IMR-90 (cell line): ENCODE results near the gene EIF3K. TPM values are rescaled to one million over a fixed set of nuclear protein-coding genes. Genes with fewer than 3 reads are reported as not detected.

Source experiments
- ATAC-seq: fragments of 200-7000 bp; cut with Tn5 transposase; 2 replicates; pipeline ENCODE4 v1.9.1; 2020; ENCODE audit warnings: low read depth, mild to moderate bottlenecking, moderate library complexity
- BruUV-seq: library from RNA; stranded (reverse); fragments of 400-500 nt; replicated peaks from 2 replicates; lab custom pipeline; 2021; lab: Mats Ljungman, UMichigan
- CTCF ChIA-PET: fragments of 300-600 bp; formaldehyde crosslinking; extraction: SDS; loops from one replicate; lab custom pipeline; 2021; ENCODE audit warnings: antibody characterized with exemption; lab: Yijun Ruan, JAX
- POLR2A ChIA-PET: fragments of 300-600 bp; sonication (Branson Sonifier 250); formaldehyde crosslinking; loops from one replicate; lab custom pipeline; 2022; ENCODE audit warnings: antibody characterized with exemption; ENCODE audit not compliant: unreplicated experiment; lab: Charles Lee
- DNase-seq: peaks from one replicate; pipeline ENCODE4 v3.0.0; 2013
- H2AFZ ChIP-seq: replicated peaks from 2 replicates; pipeline ENCODE3; 2013; ENCODE audit warnings: low read length, mild to moderate bottlenecking; ENCODE audit not compliant: poor library complexity
- H2AK5ac ChIP-seq: 2 replicates; pipeline ENCODE4 v1.6.1; 2013; ENCODE audit warnings: low read depth, low read length, inconsistent platforms
- H2AK9ac ChIP-seq: replicated peaks from 2 replicates; pipeline ENCODE3; 2013; ENCODE audit warnings: mild to moderate bottlenecking, low read depth, low read length, moderate library complexity; ENCODE audit not compliant: poor library complexity
- H2BK120ac ChIP-seq: 2 replicates; pipeline ENCODE4 v1.6.1; 2013; ENCODE audit warnings: low read depth, low read length, inconsistent platforms
- H2BK15ac ChIP-seq: 3 replicates; pipeline ENCODE4 v1.6.1; 2013; ENCODE audit warnings: low read depth, low read length, inconsistent platforms
- H2BK20ac ChIP-seq: 2 replicates; pipeline ENCODE4 v1.6.1; 2013; ENCODE audit warnings: low read depth, mild to moderate bottlenecking, inconsistent platforms, low read length, moderate library complexity
- H2BK5ac ChIP-seq: 2 replicates; pipeline ENCODE4 v1.6.1; 2013; ENCODE audit warnings: mild to moderate bottlenecking, low read depth, low read length, inconsistent platforms; ENCODE audit not compliant: poor library complexity, severe bottlenecking
- H3K14ac ChIP-seq: replicated peaks from 2 replicates; pipeline ENCODE4 v1.6.1; 2013; ENCODE audit warnings: low read depth, low read length, inconsistent platforms
- H3K18ac ChIP-seq: 2 replicates; pipeline ENCODE4 v1.6.1; 2013; ENCODE audit warnings: low read depth, low read length, control low read depth
- H3K23ac ChIP-seq: 2 replicates; pipeline ENCODE4 v1.6.1; 2013; ENCODE audit warnings: low read depth, low read length, inconsistent platforms
- H3K27ac ChIP-seq: 2 replicates; pipeline ENCODE4 v1.5.1; 2013; ENCODE audit warnings: mild to moderate bottlenecking, control low read depth, low read length; ENCODE audit not compliant: insufficient read depth
- H3K27me3 ChIP-seq: 2 replicates; pipeline ENCODE4 v1.6.1; 2013; ENCODE audit warnings: low read length; ENCODE audit not compliant: control insufficient read depth, insufficient read depth
- H3K36me3 ChIP-seq: 2 replicates; pipeline ENCODE4 v1.6.1; 2013; ENCODE audit warnings: low read length, mixed read lengths; ENCODE audit not compliant: control insufficient read depth, insufficient read depth
- H3K4ac ChIP-seq: 2 replicates; pipeline ENCODE4 v1.6.1; 2013; ENCODE audit warnings: low read depth, low read length, inconsistent platforms
- H3K4me1 ChIP-seq: 2 replicates; pipeline ENCODE4 v1.6.1; 2013; ENCODE audit warnings: low read length, mixed read lengths; ENCODE audit not compliant: control insufficient read depth, insufficient read depth
- H3K4me2 ChIP-seq: 2 replicates; pipeline ENCODE4 v1.6.1; 2013; ENCODE audit warnings: low read depth, mild to moderate bottlenecking, control low read depth, low read length, moderate library complexity
- H3K4me3 ChIP-seq: 2 replicates; pipeline ENCODE4 v1.5.1; 2013; ENCODE audit warnings: low read depth, mild to moderate bottlenecking, control low read depth, low read length, moderate library complexity; ENCODE audit not compliant: insufficient read depth
- H3K56ac ChIP-seq: 2 replicates; pipeline ENCODE4 v1.6.1; 2013; ENCODE audit warnings: low read length, inconsistent platforms; ENCODE audit not compliant: insufficient read depth; ENCODE audit errors: extremely low read depth
- H3K79me1 ChIP-seq, 2 experiments: 2 replicates each; pipeline ENCODE4 v1.6.1; 2013; ENCODE audit warnings: low read length in 2 of 2, inconsistent platforms in 1 of 2, low read depth in 1 of 2
- H3K9ac ChIP-seq: 2 replicates; pipeline ENCODE4 v1.6.1; 2013; ENCODE audit warnings: low read depth, low read length, control low read depth
- H3K9me1 ChIP-seq: 2 replicates; pipeline ENCODE4 v1.6.1; 2013; ENCODE audit warnings: low read length, inconsistent platforms; ENCODE audit not compliant: insufficient read depth
- H3K9me3 ChIP-seq: 2 replicates; pipeline ENCODE4 v1.6.1; 2013; ENCODE audit warnings: low read length; ENCODE audit not compliant: control insufficient read depth, insufficient read depth
- H4K20me1 ChIP-seq: 2 replicates; pipeline ENCODE4 v1.6.1; 2013; ENCODE audit warnings: low read length, inconsistent platforms; ENCODE audit not compliant: insufficient read depth
- H4K5ac ChIP-seq: 2 replicates; pipeline ENCODE4 v1.6.1; 2013; ENCODE audit warnings: mild to moderate bottlenecking, low read depth, low read length, control low read depth
- H4K8ac ChIP-seq, 2 experiments: 2 replicates each; pipeline ENCODE4 v1.6.1; 2013; ENCODE audit warnings: low read depth in 2 of 2, low read length in 2 of 2, control low read depth in 1 of 2, inconsistent platforms in 1 of 2
- H4K91ac ChIP-seq: 2 replicates; pipeline ENCODE4 v1.6.1; 2013; ENCODE audit warnings: low read depth, low read length, inconsistent platforms; ENCODE audit not compliant: insufficient read depth
- BHLHE40 ChIP-seq: fragments of 150-350 bp; IDR thresholded peaks from 2 replicates; pipeline ENCODE4 v1.6.1; 2016; ENCODE audit warnings: mild to moderate bottlenecking, low read depth, low read length
- CEBPB ChIP-seq: IDR thresholded peaks from 2 replicates; pipeline ENCODE4 v1.6.1; 2012; ENCODE audit warnings: low read depth, low read length, improper control_type of control experiment
- CHD1 ChIP-seq: IDR thresholded peaks from 2 replicates; pipeline ENCODE4 v1.6.1; 2012; ENCODE audit warnings: low read depth, low read length, improper control_type of control experiment
- ELK1 ChIP-seq: fragments of 150-350 bp; IDR thresholded peaks from 2 replicates; pipeline ENCODE4 v1.6.1; 2016; ENCODE audit warnings: low read depth, mild to moderate bottlenecking, low read length, moderate library complexity, borderline replicate concordance
- FOS ChIP-seq: fragments of 150-350 bp; IDR thresholded peaks from 2 replicates; pipeline ENCODE4 v1.6.1; 2016; ENCODE audit warnings: low read depth, low read length
- MAFK ChIP-seq: IDR thresholded peaks from 2 replicates; pipeline ENCODE4 v1.6.1; 2012; ENCODE audit warnings: low read depth, low read length, improper control_type of control experiment
- MXI1 ChIP-seq: IDR thresholded peaks from 2 replicates; pipeline ENCODE4 v1.6.1; 2012; ENCODE audit warnings: low read depth, mild to moderate bottlenecking, low read length, moderate library complexity, borderline replicate concordance
- NFE2L2 ChIP-seq: fragments of 150-350 bp; IDR thresholded peaks from 2 replicates; pipeline ENCODE4 v1.6.1; 2016; ENCODE audit warnings: low read depth, mild to moderate bottlenecking, low read length
- POLR2A ChIP-seq: IDR thresholded peaks from 2 replicates; pipeline ENCODE4 v1.6.1; 2012; ENCODE audit warnings: mild to moderate bottlenecking, low read depth, low read length
- RAD21 ChIP-seq: IDR thresholded peaks from 2 replicates; pipeline ENCODE4 v1.6.1; 2012; ENCODE audit warnings: low read length, improper control_type of control experiment
- RFX5 ChIP-seq: IDR thresholded peaks from 2 replicates; pipeline ENCODE4 v1.8.0; 2012; ENCODE audit warnings: low read depth, mild to moderate bottlenecking, low read length, moderate library complexity
- SMC3 ChIP-seq: fragments of 150-350 bp; IDR thresholded peaks from 2 replicates; pipeline ENCODE4 v1.6.1; 2016; ENCODE audit warnings: low read depth, mild to moderate bottlenecking, antibody characterized with exemption, low read length, moderate library complexity
- WGBS, 2 experiments: methylation state at CpG; one replicate each; pipeline versions ENCODE4 v1.1.5 to v1.1.7; 2013; ENCODE audit warnings: missing lambda C conversion rate in 2 of 2; ENCODE audit not compliant: insufficient read length in 1 of 2; ENCODE audit errors: extremely low coverage in 2 of 2; 5-methylcytosine and 5-hydroxymethylcytosine counted together
- dilution Hi-C: fragments of 300-500 bp; cut with HindIII; formaldehyde crosslinking; loops from one replicate; pipeline ENCODE4 v1.14.3; 2018; ENCODE audit warnings: low sequenced_read_pairs; ENCODE audit not compliant: unreplicated experiment
- in situ Hi-C: fragments of 300-500 bp; cut with MboI; formaldehyde crosslinking; loops from 3 replicates; pipeline ENCODE4 v1.14.3; 2019; ENCODE audit warnings: low sequenced_read_pairs, inconsistent platforms, mixed read lengths
- intact Hi-C: fragments of 100-400 bp; cut with micrococcal nuclease; formaldehyde crosslinking; loops from 2 replicates; pipeline ENCODE4 v1.10.0; 2022
- polyA plus RNA-seq, 3 experiments: library from polyadenylated mRNA; depleted of rRNA; stranded (reverse); fragments of >200 nt; gene quantifications; 2 replicates each; pipeline ENCODE4 v1.2.3, GENCODE V29; 2012; ENCODE audit warnings: low replicate concordance in 1 of 3
- total RNA-seq: library from RNA; depleted of rRNA; stranded (reverse); fragments of >200 nt; gene quantifications from 2 replicates; pipeline ENCODE4 v1.2.3, GENCODE V29; 2012
- TF ChIP-seq, protein P1 (sequence below): conservative IDR thresholded peaks from 2 replicates; pipeline ENCODE4 v1.5.1; 2012; ENCODE audit warnings: mild to moderate bottlenecking, low read depth, low read length, improper control_type of control experiment
- TF ChIP-seq, protein P2 (sequence below): fragments of 150-350 bp; IDR thresholded peaks from 2 replicates; pipeline ENCODE4 v1.6.1; 2017; ENCODE audit warnings: mild to moderate bottlenecking, antibody characterized with exemption, low read length, low read depth

Gene EIF3K
- total and polyA plus RNA-seq, 2 of the 4 experiments (the other 2 are of a cell fraction), result 575 to 1,137 TPM

DNA sequence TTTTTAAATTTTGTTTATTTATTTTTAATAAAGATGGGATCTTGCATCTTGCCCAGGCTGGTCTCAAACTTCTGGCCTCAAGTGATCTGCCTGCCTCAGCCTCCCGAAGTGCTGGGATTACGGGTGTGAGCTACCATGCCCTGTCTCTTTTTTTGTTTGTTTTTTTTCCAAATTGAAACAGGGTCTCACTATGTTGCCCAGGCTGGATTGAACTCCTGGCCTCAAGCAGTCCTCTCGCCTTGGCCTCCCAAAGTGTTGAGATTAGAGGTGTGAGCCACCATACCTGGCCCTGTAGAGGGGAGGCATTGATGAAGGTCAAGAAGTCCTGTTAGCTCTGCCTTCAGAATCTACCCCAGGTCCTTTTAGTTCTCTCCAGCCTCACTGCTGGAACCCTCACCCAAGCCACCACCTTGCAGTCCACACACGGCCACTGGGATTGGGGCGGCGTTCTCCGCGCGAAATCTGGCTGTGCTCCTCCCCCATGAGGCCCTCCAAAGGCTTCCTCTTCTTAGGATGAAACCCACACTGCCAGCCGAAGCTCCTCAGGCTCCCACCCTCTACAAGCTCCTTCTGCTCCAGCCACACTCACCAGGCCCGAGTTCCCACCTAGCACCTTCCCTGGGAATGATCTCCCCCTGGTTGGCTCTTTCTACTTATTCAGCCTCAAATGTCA, 63.3 kb downstream of the EIF3K start:
- peak overlapping the region; percentile 95 for H2AK5ac ChIP-seq
- H4K8ac ChIP-seq, result peak overlapping the region; percentile 37 to 95; a peak in 3 of 4 replicates
- no peak overlapping the region for H2AFZ ChIP-seq
- peaks cover 55% of the 10 kb centered on the region for H3K4me1 ChIP-seq
- DNase-seq, result no peak
- H3K4ac ChIP-seq, result peak overlapping the region; percentile 96
- peaks cover 8 to 84% of the 10 kb centered on the region in 2 experiments for H3K79me1 ChIP-seq
- H2BK15ac ChIP-seq, result peak overlapping the region; percentile 21; the same call in 2 of the 3 replicates
- BruUV-seq, result no TSS peak
- no peak overlapping the region for H3K56ac ChIP-seq
- H2BK5ac ChIP-seq, result peak overlapping the region; percentile 97
- H2BK120ac ChIP-seq, result peak overlapping the region; percentile 94
- no peak overlapping the region for H3K9ac ChIP-seq
- intact Hi-C loops, result no loop called here
- ChIA-PET CTCF (interaction anchor here (1.3 kb wide), 1 partner anchor 23 kb away, joined by 4 read pairs; no protein-coding TSS in a partner anchor), POLR2A (no interaction called here)
- H3K36me3 ChIP-seq, result peaks cover 12% of the 10 kb centered on the region
- H3K4me3 ChIP-seq, result no peak overlapping the region
- H3K4me2 ChIP-seq, result no peak overlapping the region
- H3K27ac ChIP-seq, result peak overlapping the region; percentile 85
- 98% methylated on average over 7 of the region's 11 CpGs; no CpG with 5 or more reads in 1 of the 2 experiments for WGBS, 2 experiments
- ATAC-seq, result no peak
- peak overlapping the region; percentile 10 for H3K14ac ChIP-seq
- in situ Hi-C loops, result no loop called here
- H2AK9ac ChIP-seq, result no peak overlapping the region
- H4K91ac ChIP-seq, result peak overlapping the region; percentile 84
- no peak for TF ChIP-seq POLR2A
- TF ChIP-seq FOS, result no peak
- no peak for TF ChIP-seq RAD21
- TF ChIP-seq CHD1, result no peak
- TF ChIP-seq MXI1, result no peak
- TF ChIP-seq CEBPB, result no peak
- TF ChIP-seq BHLHE40, result no peak
- TF ChIP-seq ELK1, result no peak
- TF ChIP-seq MAFK, result no peak
- TF ChIP-seq, protein P1, sequence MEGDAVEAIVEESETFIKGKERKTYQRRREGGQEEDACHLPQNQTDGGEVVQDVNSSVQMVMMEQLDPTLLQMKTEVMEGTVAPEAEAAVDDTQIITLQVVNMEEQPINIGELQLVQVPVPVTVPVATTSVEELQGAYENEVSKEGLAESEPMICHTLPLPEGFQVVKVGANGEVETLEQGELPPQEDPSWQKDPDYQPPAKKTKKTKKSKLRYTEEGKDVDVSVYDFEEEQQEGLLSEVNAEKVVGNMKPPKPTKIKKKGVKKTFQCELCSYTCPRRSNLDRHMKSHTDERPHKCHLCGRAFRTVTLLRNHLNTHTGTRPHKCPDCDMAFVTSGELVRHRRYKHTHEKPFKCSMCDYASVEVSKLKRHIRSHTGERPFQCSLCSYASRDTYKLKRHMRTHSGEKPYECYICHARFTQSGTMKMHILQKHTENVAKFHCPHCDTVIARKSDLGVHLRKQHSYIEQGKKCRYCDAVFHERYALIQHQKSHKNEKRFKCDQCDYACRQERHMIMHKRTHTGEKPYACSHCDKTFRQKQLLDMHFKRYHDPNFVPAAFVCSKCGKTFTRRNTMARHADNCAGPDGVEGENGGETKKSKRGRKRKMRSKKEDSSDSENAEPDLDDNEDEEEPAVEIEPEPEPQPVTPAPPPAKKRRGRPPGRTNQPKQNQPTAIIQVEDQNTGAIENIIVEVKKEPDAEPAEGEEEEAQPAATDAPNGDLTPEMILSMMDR, result no peak
- TF ChIP-seq, protein P2, sequence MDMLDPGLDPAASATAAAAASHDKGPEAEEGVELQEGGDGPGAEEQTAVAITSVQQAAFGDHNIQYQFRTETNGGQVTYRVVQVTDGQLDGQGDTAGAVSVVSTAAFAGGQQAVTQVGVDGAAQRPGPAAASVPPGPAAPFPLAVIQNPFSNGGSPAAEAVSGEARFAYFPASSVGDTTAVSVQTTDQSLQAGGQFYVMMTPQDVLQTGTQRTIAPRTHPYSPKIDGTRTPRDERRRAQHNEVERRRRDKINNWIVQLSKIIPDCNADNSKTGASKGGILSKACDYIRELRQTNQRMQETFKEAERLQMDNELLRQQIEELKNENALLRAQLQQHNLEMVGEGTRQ, result no peak
- TF ChIP-seq NFE2L2, result no peak
- TF ChIP-seq SMC3, result no peak
- TF ChIP-seq RFX5, result no peak
- H3K9me1 ChIP-seq, result peaks cover 47% of the 10 kb centered on the region
- H4K20me1 ChIP-seq, result peaks cover 66% of the 10 kb centered on the region
- peak overlapping the region; percentile 87; the same call in 1 of the 2 replicates for H2BK20ac ChIP-seq
- H4K5ac ChIP-seq, result no peak overlapping the region; the same call in 1 of the 2 replicates
- dilution Hi-C loops, result no loop called here
- H3K9me3 ChIP-seq, result no peaks in the 10 kb centered on the region
- H3K18ac ChIP-seq, result 0 out of 2 replicates have a peak overlapping the region, but pooled peaks have one; percentile 35
- H3K27me3 ChIP-seq, result no peaks in the 10 kb centered on the region
- peak overlapping the region; percentile 33; the same call in 1 of the 2 replicates for H3K23ac ChIP-seq
